ENCODE results near the gene TMEM250. TPM values are rescaled to one million over a fixed set of nuclear protein-coding genes. Genes with fewer than 3 reads are reported as not detected.

Gene TMEM250
- total and polyA plus RNA-seq, 9 of the 15 experiments (the other 6 are each of a cell fraction or from before 2014, with no cell fraction given), result 0.32 to 44.6 (median 12.2) TPM

- TF ChIP-seq TARDBP (IDR thresholded peaks at IDR 0.05), result no peak
- no peak for TF ChIP-seq HNRNPK (IDR thresholded peaks at IDR 0.05; ENCODE audit: low read depth, low read length, poor library complexity, severe bottlenecking)
- no peak for TF ChIP-seq ID3 (CRISPR knock-in tag; IDR thresholded peaks at IDR 0.05)
- TF ChIP-seq ID3 (tag; IDR thresholded peaks at IDR 0.05), result no peak
- TF ChIP-seq TAF1 (IDR thresholded peaks at IDR 0.05; ENCODE audit: control insufficient read depth, extremely low read depth, insufficient read depth, low read length, severe bottlenecking), result peak; percentile 69
- TF ChIP-seq FOXJ3 (CRISPR knock-in tag; IDR thresholded peaks at IDR 0.05), result no peak
- TF ChIP-seq E4F1 (CRISPR knock-in tag; IDR thresholded peaks at IDR 0.05; ENCODE audit: borderline replicate concordance), result no peak
- TF ChIP-seq HOMEZ (CRISPR knock-in tag; IDR thresholded peaks at IDR 0.05), result no peak
- peak; percentile 48; the same call in 1 of the 2 replicates for TF ChIP-seq TFAP4 (CRISPR knock-in tag; IDR thresholded peaks at IDR 0.05; ENCODE audit: borderline replicate concordance)
- TF ChIP-seq ELK3 (CRISPR knock-in tag; IDR thresholded peaks at IDR 0.05), result no peak
- TF ChIP-seq KAT7 (CRISPR knock-in tag; IDR thresholded peaks at IDR 0.05; ENCODE audit: borderline replicate concordance), result peak; percentile 76; the same call in 1 of the 2 replicates
- no peak for TF ChIP-seq IRF9 (tag; IDR thresholded peaks at IDR 0.05)
- no peak; the same call in 1 of the 2 replicates for TF ChIP-seq CREB1 (IDR thresholded peaks at IDR 0.05)
- TF ChIP-seq CREB1 (CRISPR knock-in tag; IDR thresholded peaks at IDR 0.05), result peak; percentile 51; the same call in 1 of the 2 replicates
- TF ChIP-seq SUPT5H (IDR thresholded peaks at IDR 0.05), result peak; percentile 84
- no peak for TF ChIP-seq HDAC3 (IDR thresholded peaks at IDR 0.05; ENCODE audit: borderline replicate concordance, partially characterized antibody)
- no peak for TF ChIP-seq GABPA (tag; conservative IDR thresholded peaks at IDR 0.05; ENCODE audit: low read depth)
- TF ChIP-seq ZC3H11A (IDR thresholded peaks at IDR 0.05; ENCODE audit: low read depth, low read length), result no peak
These were observed 597 bp upstream of the TMEM250 start (continued) for GRCh38 chr9:136119061-136119882.
